ENCODE data around the gene RPL18. TPM values are rescaled to one million over a fixed set of nuclear protein-coding genes. Genes with fewer than 3 reads are reported as not detected.
A peak's percentile ranks its signal among the peaks of the same experiment; 100 is the strongest.

RPL18 gene
- polyA plus RNA-seq, 4 donors, result 2,041 to 3,184 (median 2,596) TPM

- Histone ChIP-seq H3K27me3 (ENCODE audit: control insufficient read depth in 3 of 3, insufficient read depth in 3 of 3, low read length in 3 of 3) (no peaks in the 10 kb centered on the region), H3K4me1 (ENCODE audit: control insufficient read depth in 3 of 3, insufficient read depth in 2 of 3, low read depth in 1 of 3, low read length in 2 of 3) (peaks cover 0 to 53% (median 5%) of the 10 kb centered on the region in 3 donors), H3K9me3 (ENCODE audit: control insufficient read depth in 2 of 2, insufficient read depth in 1 of 2, low read depth in 1 of 2, low read length in 1 of 2) (no peaks in the 10 kb centered on the region), H3K4me3 (ENCODE audit: low read depth in 1 of 3, low read length in 3 of 3) (peak overlapping the region; percentile 26 to 78 (median 64)), H3K27ac (ENCODE audit: low read depth in 1 of 3, low read length in 2 of 3) (peak overlapping the region; percentile 56 to 96 (median 93)), H3K36me3 (ENCODE audit: control insufficient read depth in 3 of 3, insufficient read depth in 2 of 3, low read depth in 1 of 3, low read length in 3 of 3) (peaks cover 0 to 41% (median 0%) of the 10 kb centered on the region in 3 donors)
- peak; percentile 81 to 87 for DNase-seq
- 22 to 49% (median 35%) methylated on average over 19 to 24 of the region's 24 CpGs for WGBS, 3 donors
- FAIRE-seq, result no peak
Observed at GRCh38 chr19:48624791-48625723, 6.1 kb upstream of the RPL18 start.

- FAIRE-seq (no peak), DNase-seq (peak; percentile 98 to 99)
- peak overlapping the region; percentile 26 to 78 (median 64) for H3K4me3 ChIP-seq (ENCODE audit: low read depth in 1 of 3, low read length in 3 of 3)
- no peaks in the 10 kb centered on the region for H3K27me3 ChIP-seq (ENCODE audit: control insufficient read depth in 3 of 3, insufficient read depth in 3 of 3, low read length in 3 of 3)
- H3K9me3 ChIP-seq (ENCODE audit: control insufficient read depth in 2 of 2, insufficient read depth in 1 of 2, low read depth in 1 of 2, low read length in 1 of 2), result no peaks in the 10 kb centered on the region
- WGBS, 3 donors, result 0 to 2% (median 1%) methylated on average over 40 of the region's 40 CpGs
- peak overlapping the region; percentile 56 to 96 (median 93) for H3K27ac ChIP-seq (ENCODE audit: low read depth in 1 of 3, low read length in 2 of 3)
- H3K4me1 ChIP-seq (ENCODE audit: control insufficient read depth in 3 of 3, insufficient read depth in 2 of 3, low read depth in 1 of 3, low read length in 2 of 3), result peaks cover 0 to 47% (median 3%) of the 10 kb centered on the region in 3 donors
- H3K36me3 ChIP-seq (ENCODE audit: control insufficient read depth in 3 of 3, insufficient read depth in 2 of 3, low read depth in 1 of 3, low read length in 3 of 3), result peaks cover 0 to 34% (median 0%) of the 10 kb centered on the region in 3 donors
Observed at GRCh38 chr19:48624067-48624594, 5.2 kb upstream of the RPL18 start.

DNA sequence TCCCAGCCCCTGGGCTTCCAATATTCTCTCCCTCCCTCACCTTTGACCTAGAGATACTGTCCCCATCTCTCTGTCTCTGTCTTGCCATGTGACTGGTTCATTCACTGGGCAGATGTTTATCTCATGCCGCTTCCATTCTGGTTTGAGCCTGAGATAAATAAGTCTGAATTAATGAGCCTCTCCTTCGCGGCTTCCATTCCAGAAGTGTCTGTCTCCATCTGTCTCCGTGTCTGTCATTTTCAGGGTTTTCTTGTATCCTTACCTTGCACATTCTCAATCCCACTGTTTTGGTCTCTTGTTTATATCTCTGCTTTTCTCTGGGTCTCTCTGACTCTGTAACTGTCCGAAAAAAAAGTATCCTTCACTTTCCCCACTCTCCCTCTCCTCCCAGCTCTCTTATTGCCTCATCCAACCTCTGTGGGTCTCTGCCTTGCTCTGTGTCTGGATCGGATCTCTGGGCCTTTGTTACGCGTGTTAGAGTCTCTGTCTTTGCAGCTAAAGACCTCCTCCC is 4.6 kb upstream of the RPL18 start:
- Histone ChIP-seq H3K4me1 (ENCODE audit: control insufficient read depth in 3 of 3, insufficient read depth in 2 of 3, low read depth in 1 of 3, low read length in 2 of 3) (peaks cover 0 to 47% (median 3%) of the 10 kb centered on the region in 3 donors), H3K4me3 (ENCODE audit: low read depth in 1 of 3, low read length in 3 of 3) (peak overlapping the region in 1 of 3 donors; percentile 28), H3K27ac (ENCODE audit: low read depth in 1 of 3, low read length in 2 of 3) (peak overlapping the region; percentile 45 to 75 (median 56)), H3K27me3 (ENCODE audit: control insufficient read depth in 3 of 3, insufficient read depth in 3 of 3, low read length in 3 of 3) (no peaks in the 10 kb centered on the region), H3K9me3 (ENCODE audit: control insufficient read depth in 2 of 2, insufficient read depth in 1 of 2, low read depth in 1 of 2, low read length in 1 of 2) (no peaks in the 10 kb centered on the region), H3K36me3 (ENCODE audit: control insufficient read depth in 3 of 3, insufficient read depth in 2 of 3, low read depth in 1 of 3, low read length in 3 of 3) (peaks cover 0 to 32% (median 0%) of the 10 kb centered on the region in 3 donors)
- FAIRE-seq, result no peak
- 33 to 45% (median 35%) methylated on average over 8 of the region's 8 CpGs for WGBS, 3 donors
- no peak for DNase-seq

DNA sequence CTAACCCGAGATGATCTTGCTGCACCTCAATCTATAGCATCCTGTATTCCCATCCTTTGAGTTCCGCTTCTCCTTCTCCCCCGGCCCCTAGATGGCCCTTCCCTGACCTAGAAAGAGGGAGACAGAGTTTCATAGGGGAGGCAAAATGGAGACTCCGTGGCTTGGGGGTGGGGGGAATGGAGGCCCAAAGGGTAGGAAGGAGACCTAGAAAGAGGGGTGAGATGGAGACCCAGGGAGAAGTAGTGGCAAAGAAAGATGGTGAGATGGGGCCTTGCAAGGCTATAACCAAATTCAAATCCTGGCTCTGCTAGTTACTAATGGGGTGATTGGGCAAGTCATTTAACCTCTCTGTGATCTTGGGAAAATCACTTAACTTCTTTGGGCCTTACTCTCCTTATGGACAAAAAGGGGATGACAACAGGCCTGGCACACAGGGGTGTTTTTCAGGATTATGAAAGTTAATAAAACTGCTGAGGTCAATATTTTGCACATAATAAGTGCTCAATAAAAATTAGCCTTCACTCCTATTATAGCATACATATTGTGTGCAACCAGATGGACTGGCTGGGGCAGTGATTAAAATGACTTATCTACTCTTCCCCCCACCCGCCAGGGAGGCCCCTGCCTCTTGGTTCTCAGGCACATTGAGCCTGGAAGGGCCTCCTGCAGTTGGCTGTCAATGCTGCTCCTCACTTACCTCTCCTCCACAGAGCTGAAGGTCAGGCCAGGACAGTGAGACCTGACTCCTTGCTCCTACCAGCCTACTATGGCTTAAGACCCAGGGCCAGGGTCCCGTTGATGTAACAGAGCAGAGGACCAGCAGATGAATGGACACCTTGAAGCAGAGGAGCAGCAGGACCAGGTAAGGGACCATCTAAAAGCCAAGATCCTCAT is 961 bp upstream of the RPL18 start:
- FAIRE-seq (no peak), DNase-seq (no peak)
- Histone ChIP-seq H3K27ac (ENCODE audit: low read depth in 1 of 3, low read length in 2 of 3) (peak overlapping the region; percentile 80 to 97 (median 90)), H3K36me3 (ENCODE audit: control insufficient read depth in 3 of 3, insufficient read depth in 2 of 3, low read depth in 1 of 3, low read length in 3 of 3) (peaks cover 0 to 42% (median 16%) of the 10 kb centered on the region in 3 donors), H3K9me3 (ENCODE audit: control insufficient read depth in 2 of 2, insufficient read depth in 1 of 2, low read depth in 1 of 2, low read length in 1 of 2) (no peaks in the 10 kb centered on the region), H3K4me1 (ENCODE audit: control insufficient read depth in 3 of 3, insufficient read depth in 2 of 3, low read depth in 1 of 3, low read length in 2 of 3) (peaks cover 0 to 47% (median 5%) of the 10 kb centered on the region in 3 donors), H3K27me3 (ENCODE audit: control insufficient read depth in 3 of 3, insufficient read depth in 3 of 3, low read length in 3 of 3) (no peaks in the 10 kb centered on the region), H3K4me3 (ENCODE audit: low read depth in 1 of 3, low read length in 3 of 3) (peak overlapping the region; percentile 17 to 56 (median 55))
- WGBS, 3 donors, result 28 to 33% (median 31%) methylated on average over 6 of the region's 6 CpGs

- 1% methylated on average over 18 of the region's 18 CpGs for WGBS, 3 donors
- Histone ChIP-seq H3K4me3 (ENCODE audit: low read depth in 1 of 3, low read length in 3 of 3) (peak overlapping the region; percentile 79 to 98 (median 81)), H3K4me1 (ENCODE audit: control insufficient read depth in 3 of 3, insufficient read depth in 2 of 3, low read depth in 1 of 3, low read length in 2 of 3) (peaks cover 0 to 42% (median 5%) of the 10 kb centered on the region in 3 donors), H3K9me3 (ENCODE audit: control insufficient read depth in 2 of 2, insufficient read depth in 1 of 2, low read depth in 1 of 2, low read length in 1 of 2) (no peaks in the 10 kb centered on the region), H3K27me3 (ENCODE audit: control insufficient read depth in 3 of 3, insufficient read depth in 3 of 3, low read length in 3 of 3) (no peaks in the 10 kb centered on the region), H3K27ac (ENCODE audit: low read depth in 1 of 3, low read length in 2 of 3) (peak overlapping the region; percentile 72 to 97 (median 95)), H3K36me3 (ENCODE audit: control insufficient read depth in 3 of 3, insufficient read depth in 2 of 3, low read depth in 1 of 3, low read length in 3 of 3) (peaks cover 0 to 46% (median 16%) of the 10 kb centered on the region in 3 donors)
- DNase-seq (peak in 1 of 2 donors; percentile 32), FAIRE-seq (no peak)
Observed at GRCh38 chr19:48618278-48618915, 581 bp downstream of the RPL18 start.

GRCh38 chr19:48617146-48617937 is 1.6 kb downstream of the RPL18 start:
- DNase-seq (peak in 1 of 2 donors; percentile 38), FAIRE-seq (no peak)
- peak overlapping the region; percentile 34 to 98 (median 81) for H3K4me3 ChIP-seq (ENCODE audit: low read depth in 1 of 3, low read length in 3 of 3)
- H3K27me3 ChIP-seq (ENCODE audit: control insufficient read depth in 3 of 3, insufficient read depth in 3 of 3, low read length in 3 of 3), result no peaks in the 10 kb centered on the region
- H3K36me3 ChIP-seq (ENCODE audit: control insufficient read depth in 3 of 3, insufficient read depth in 2 of 3, low read depth in 1 of 3, low read length in 3 of 3), result peaks cover 0 to 54% (median 16%) of the 10 kb centered on the region in 3 donors
- H3K27ac ChIP-seq (ENCODE audit: low read depth in 1 of 3, low read length in 2 of 3), result peak overlapping the region; percentile 90 to 97 (median 95)
- peaks cover 0 to 47% (median 5%) of the 10 kb centered on the region in 3 donors for H3K4me1 ChIP-seq (ENCODE audit: control insufficient read depth in 3 of 3, insufficient read depth in 2 of 3, low read depth in 1 of 3, low read length in 2 of 3)
- WGBS, 3 donors, result 28 to 48% (median 29%) methylated on average over 18 of the region's 18 CpGs
- H3K9me3 ChIP-seq (ENCODE audit: control insufficient read depth in 2 of 2, insufficient read depth in 1 of 2, low read depth in 1 of 2, low read length in 1 of 2), result no peaks in the 10 kb centered on the region

GRCh38 chr19:48616491-48617056 is 2.4 kb downstream of the RPL18 start:
- H3K9me3 ChIP-seq (ENCODE audit: control insufficient read depth in 2 of 2, insufficient read depth in 1 of 2, low read depth in 1 of 2, low read length in 1 of 2), result no peaks in the 10 kb centered on the region
- FAIRE-seq, result no peak
- peaks cover 0 to 47% (median 5%) of the 10 kb centered on the region in 3 donors for H3K4me1 ChIP-seq (ENCODE audit: control insufficient read depth in 3 of 3, insufficient read depth in 2 of 3, low read depth in 1 of 3, low read length in 2 of 3)
- H3K36me3 ChIP-seq (ENCODE audit: control insufficient read depth in 3 of 3, insufficient read depth in 2 of 3, low read depth in 1 of 3, low read length in 3 of 3), result peaks cover 2 to 61% (median 16%) of the 10 kb centered on the region in 3 donors
- peak overlapping the region; percentile 90 to 97 (median 95) for H3K27ac ChIP-seq (ENCODE audit: low read depth in 1 of 3, low read length in 2 of 3)
- DNase-seq, result no peak
- 42 to 50% (median 45%) methylated on average over 12 of the region's 12 CpGs for WGBS, 3 donors
- peak overlapping the region in 2 of 3 donors; percentile 81 to 98 for H3K4me3 ChIP-seq (ENCODE audit: low read depth in 1 of 3, low read length in 3 of 3)
- H3K27me3 ChIP-seq (ENCODE audit: control insufficient read depth in 3 of 3, insufficient read depth in 3 of 3, low read length in 3 of 3), result no peaks in the 10 kb centered on the region

Measured in small intestine (tissue), 7 donors.